OCI-LY3 (cell line): ENCODE data around the gene SRPX2.

Experiments used
- CTCF ChIP-seq: fragments of 200-600, 300-600 bp; sonication (generic); IDR thresholded peaks from 2 replicates; pipeline ENCODE4 v1.5.1; 2014; ENCODE audit warnings: antibody characterized with exemption, low read length, low read depth
- EZH2phosphoT487 ChIP-seq: fragments of 200-600 bp; shearing (Covaris generic); IDR thresholded peaks from 2 replicates; pipeline ENCODE4 v1.6.1; 2018; ENCODE audit warnings: antibody characterized with exemption, mixed run types, low read depth

GRCh38 chrX:100599456-100599855 lies 44.5 kb upstream of the SRPX2 start:
- TF ChIP-seq CTCF (no peak), EZH2phosphoT487 (no peak)
